Epithelial cell of esophagus (primary cell): ENCODE data around the gene PPFIA1.

Source experiments
- DNase-seq: peaks from one replicate; pipeline ENCODE4 v3.0.0; 2010; ENCODE audit warnings: low read depth
- H3K4me3 ChIP-seq: 2 replicates; pipeline ENCODE4 v1.5.1; 2011; ENCODE audit warnings: mild to moderate bottlenecking, low read length, control low read depth
- TF ChIP-seq, protein P1 (sequence below): IDR thresholded peaks from 2 replicates; pipeline ENCODE4 v1.5.1; 2011; ENCODE audit warnings: low read depth, mild to moderate bottlenecking, low read length, control low read depth, inconsistent platforms; ENCODE audit not compliant: insufficient read depth; ENCODE audit errors: missing control alignments

The PPFIA1 gene

DNA sequence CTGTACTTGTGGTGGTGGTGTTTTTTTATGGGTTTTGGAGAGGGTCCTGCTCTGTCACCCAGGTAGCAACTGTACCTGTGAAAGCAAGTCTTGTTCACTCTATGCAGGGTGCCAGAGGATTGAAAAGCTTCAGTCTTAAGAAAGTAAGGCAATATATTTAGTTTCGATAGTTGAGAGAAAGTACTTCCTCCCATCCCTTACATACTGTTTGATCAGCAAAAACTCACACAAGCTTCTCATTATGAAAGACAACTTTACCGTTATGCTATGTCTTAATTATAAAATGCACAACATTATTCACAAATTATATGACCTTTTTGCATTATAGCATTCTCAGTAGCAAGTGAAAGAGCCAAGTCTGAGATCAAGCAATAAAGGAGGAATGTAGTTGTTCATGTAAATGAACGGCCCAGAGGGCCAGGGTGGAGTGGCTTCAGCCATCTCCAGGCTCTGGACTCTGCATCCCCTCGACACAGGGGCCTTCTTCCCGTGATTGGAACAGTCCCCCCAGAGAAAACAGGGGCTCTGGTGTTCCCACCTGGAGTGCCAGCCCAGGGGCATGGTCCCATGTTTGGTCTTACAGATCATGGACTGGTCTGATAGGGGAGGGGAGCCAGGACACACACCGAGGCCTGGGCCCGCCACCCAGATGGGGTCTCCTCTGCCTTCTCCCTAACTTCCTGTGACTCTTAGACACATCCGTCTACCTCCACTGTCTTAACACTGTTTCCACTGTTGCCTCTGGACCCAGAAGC, 89.1 kb downstream of the PPFIA1 start:
- no peak for DNase-seq
- TF ChIP-seq, protein P1, sequence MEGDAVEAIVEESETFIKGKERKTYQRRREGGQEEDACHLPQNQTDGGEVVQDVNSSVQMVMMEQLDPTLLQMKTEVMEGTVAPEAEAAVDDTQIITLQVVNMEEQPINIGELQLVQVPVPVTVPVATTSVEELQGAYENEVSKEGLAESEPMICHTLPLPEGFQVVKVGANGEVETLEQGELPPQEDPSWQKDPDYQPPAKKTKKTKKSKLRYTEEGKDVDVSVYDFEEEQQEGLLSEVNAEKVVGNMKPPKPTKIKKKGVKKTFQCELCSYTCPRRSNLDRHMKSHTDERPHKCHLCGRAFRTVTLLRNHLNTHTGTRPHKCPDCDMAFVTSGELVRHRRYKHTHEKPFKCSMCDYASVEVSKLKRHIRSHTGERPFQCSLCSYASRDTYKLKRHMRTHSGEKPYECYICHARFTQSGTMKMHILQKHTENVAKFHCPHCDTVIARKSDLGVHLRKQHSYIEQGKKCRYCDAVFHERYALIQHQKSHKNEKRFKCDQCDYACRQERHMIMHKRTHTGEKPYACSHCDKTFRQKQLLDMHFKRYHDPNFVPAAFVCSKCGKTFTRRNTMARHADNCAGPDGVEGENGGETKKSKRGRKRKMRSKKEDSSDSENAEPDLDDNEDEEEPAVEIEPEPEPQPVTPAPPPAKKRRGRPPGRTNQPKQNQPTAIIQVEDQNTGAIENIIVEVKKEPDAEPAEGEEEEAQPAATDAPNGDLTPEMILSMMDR = no peak
- no peak overlapping the region for H3K4me3 ChIP-seq

- DNase-seq = no peak
These were observed 89.7 kb downstream of the PPFIA1 start for GRCh38 chr11:70360211-70360610.

DNA sequence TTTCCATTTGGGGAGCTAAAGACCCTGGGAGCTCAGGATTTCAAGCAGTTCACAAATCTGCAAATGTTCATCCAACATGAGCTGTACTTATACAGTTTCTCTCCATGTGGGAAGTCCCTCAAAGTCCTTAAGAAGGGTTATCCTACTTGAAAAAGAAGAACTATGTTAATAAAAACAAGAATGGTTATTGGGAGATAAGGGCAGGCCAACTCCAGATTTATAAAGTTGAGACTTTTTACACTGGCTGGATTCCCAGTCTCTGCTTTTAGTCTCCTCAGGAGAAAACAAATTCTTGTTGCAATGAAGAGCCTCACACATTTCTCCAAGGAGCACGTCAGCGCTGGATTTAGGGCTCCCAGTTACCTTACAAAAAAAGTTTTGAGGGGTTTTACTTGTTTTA, 93.7 kb downstream of the PPFIA1 start:
- no peak overlapping the region for H3K4me3 ChIP-seq
- no peak for DNase-seq
- TF ChIP-seq, protein P1 = no peak

More at GRCh38 chr11:70360211-70360610, 89.7 kb downstream of the PPFIA1 start:
- TF ChIP-seq, protein P1 = no peak
- no peak overlapping the region for H3K4me3 ChIP-seq

GRCh38 chr11:70364745-70365543, 94.5 kb downstream of the PPFIA1 start:
- TF ChIP-seq, protein P1 = no peak
- H3K4me3 ChIP-seq = no peak overlapping the region
- DNase-seq = no peak

- TF ChIP-seq, protein P1 = no peak
- H3K4me3 ChIP-seq = no peak overlapping the region
- DNase-seq = no peak
These were observed 95.0 kb downstream of the PPFIA1 start for GRCh38 chr11:70365544-70365927.

- H3K4me3 ChIP-seq = no peak overlapping the region
- TF ChIP-seq, protein P1 = no peak
- DNase-seq = no peak
These were observed 96.6 kb downstream of the PPFIA1 start for GRCh38 chr11:70367071-70367470.

DNA sequence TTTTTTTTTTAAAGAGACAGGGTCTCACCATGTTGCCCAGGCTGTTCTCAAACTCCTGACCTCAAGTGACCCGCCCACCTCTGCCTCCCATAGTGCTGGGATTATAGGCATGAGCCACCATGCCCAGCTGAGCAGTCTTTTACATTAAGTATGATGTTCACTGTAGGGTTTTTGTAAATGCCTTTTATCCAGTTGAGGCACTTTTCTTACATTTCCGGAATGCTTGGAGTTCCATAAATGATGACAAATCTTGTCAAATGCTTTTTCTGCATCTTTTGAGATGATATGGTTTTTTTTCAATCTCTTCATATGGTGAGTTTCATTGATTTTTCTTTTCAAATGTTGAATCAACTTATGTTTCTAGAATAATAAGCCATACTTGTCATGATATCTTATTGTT, 98.5 kb downstream of the PPFIA1 start:
- no peak overlapping the region for H3K4me3 ChIP-seq
- DNase-seq = no peak
- TF ChIP-seq, protein P1 = no peak
